Femur (tissue), 1 donor: ENCODE results near the gene SHANK2.

Experiments
- DNase-seq: peaks from one replicate; pipeline ENCODE4 v3.0.0-alpha.2; 2017

Gene SHANK2

DNA sequence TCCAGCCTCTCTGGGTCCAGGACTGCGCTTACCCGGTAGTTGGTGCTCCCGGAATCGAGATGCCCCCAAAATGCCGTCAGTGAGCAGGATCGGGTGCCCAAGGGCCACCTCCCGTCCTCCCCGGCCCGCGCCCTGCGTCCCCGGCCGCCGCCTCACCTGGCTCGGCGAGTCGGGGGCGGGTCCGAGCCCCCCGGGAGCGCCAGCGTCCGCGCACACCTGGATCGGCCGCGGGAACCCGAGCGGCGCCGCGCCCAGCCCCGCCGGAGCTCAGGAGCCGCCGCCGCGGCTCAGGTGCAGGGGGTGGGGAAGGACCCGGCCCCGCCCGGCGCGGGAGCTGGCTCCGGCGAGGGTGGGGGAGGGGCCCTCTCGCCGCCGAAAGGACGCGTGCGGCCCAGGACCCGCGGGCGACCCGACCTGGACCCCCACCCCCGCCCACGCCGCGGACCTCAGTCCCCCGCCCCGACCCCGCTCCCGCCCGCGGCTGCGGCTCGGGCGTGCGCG lies at the start of gene SHANK2:
TSS of gene SHANK2 (minus strand) at position 309 of the 501 bp plus-strand sequence. CDS start 105,251 bp downstream, outside the sequence.
- DNase-seq = no peak

DNA sequence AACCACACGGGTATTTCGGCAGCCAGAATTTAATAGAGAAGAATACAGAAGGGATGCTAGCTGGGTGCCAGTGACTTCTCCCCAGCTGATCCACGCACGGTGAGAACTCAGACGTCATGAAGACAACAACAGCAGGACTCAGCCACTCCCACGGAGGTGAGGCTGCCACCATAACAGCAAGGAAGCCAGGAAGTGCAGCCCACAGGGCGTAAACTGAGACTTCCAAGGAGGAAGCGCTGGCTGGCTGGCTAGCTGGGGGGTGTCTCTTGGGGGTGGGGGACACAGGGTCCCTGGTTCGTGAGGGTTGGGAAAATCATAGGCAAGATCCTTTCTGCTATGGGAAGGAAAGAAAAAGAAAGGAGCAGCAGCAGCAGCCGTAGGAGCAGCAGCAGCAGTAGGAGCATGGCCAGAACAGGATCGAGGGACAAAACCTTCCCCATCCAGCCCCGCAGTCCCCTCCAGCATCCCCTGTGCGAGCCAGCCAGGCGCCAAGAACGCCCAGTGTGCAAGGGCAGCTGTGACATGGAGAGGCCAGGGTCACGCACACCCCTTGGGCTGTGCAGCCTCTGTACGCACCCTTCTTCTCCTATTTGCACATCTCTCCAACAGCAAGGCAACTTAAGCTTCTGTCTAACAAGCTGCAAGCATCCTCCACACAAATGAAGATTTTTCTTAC lies 49.6 kb upstream of the SHANK2 start:
- DNase-seq = no peak

DNA sequence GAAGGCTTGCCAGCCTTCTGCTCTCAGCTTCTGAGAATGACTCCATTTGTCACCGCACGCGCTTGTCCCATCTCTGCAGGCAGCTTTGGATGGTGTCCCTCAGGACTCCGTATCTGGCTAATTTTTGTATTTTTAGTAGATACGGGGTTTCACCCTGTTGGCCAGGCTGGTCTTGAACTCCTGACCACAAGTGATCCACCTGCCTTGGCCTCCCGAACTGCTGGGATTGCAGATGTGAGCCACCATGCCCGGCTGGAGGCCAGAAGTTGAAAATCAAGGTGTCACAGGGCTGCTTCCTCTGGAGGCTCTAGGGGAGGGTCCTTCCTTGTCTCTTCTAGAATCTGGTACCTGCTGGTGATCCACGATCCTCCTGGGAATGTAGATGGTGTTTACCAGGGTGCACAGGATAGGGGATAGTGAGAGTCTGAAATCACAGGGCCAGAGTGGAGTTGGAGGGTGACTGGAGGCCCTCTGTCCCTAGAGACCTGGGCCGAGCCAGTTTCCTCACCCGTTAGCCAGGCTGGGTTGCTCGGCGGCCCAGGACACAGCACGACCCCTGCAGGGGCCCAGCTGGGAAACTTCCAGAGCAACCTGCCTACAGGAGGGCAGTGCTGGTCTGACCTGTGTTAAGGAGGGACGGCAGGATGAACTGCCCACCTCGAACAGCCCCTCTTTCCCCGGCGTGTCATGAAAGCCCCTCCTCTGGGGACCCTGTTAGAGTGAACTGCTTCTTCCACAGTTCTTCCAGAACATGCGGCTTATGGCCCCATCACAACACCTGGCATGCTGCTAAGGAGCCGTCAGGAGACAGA lies 48.9 kb upstream of the SHANK2 start:
- DNase-seq = no peak

DNA sequence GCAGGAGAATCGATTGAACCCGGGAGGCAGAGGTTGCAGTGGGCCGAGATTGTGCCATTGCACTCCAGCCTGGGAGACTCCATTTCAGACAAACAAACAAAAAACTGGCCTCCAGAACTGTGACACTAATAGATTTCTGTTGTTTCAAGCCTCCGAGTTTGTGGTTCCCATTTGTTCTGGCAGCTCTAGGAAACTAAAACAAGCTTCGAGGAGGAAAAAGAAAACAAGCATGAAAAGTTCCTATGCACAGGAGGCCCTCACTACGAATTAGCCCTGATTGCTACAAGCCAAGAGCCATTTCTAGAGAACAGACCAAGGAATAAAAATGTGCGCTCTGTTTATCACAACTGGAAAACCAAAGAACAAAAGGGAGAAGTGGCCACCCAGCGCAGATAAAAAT lies 47.8 kb upstream of the SHANK2 start:
- DNase-seq = no peak

GRCh38 chr11:71298761-71299181 lies 46.4 kb upstream of the SHANK2 start:
- DNase-seq = no peak

GRCh38 chr11:71298016-71298550 lies 45.7 kb upstream of the SHANK2 start:
- no peak for DNase-seq

- no peak for DNase-seq
Observed at GRCh38 chr11:71294846-71295600, 42.6 kb upstream of the SHANK2 start.

- no peak for DNase-seq
Observed at GRCh38 chr11:71293961-71294782, 41.8 kb upstream of the SHANK2 start.

GRCh38 chr11:71286701-71287643 lies 34.6 kb upstream of the SHANK2 start:
- peak; percentile 67 for DNase-seq

GRCh38 chr11:71285111-71285510 lies 32.7 kb upstream of the SHANK2 start:
- no peak for DNase-seq

- no peak for DNase-seq
Observed at GRCh38 chr11:71284525-71285092, 32.2 kb upstream of the SHANK2 start.

DNA sequence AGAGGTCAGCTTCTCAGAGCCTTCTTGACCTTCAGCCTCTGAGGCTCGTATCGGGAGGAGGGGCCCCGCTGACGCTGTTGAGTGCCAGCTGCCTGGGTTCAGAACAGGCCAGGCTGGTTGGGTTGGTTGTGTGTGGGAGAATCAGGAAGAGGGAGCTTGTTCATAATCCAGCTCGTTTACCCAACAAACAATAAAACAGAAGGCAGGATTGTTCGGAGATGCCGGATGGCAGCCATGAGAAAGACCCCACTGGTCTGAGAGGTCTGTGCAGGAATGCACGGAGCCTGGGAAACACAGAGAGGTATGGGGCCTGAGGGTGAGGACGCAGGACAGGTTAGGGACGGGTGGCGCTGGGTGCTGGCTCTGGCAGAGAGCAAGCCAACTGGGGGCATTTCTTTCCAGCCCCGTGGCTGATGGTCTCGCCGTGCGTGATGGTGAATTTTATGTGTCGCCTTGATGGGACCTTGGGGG lies 31.6 kb upstream of the SHANK2 start:
- no peak for DNase-seq

DNA sequence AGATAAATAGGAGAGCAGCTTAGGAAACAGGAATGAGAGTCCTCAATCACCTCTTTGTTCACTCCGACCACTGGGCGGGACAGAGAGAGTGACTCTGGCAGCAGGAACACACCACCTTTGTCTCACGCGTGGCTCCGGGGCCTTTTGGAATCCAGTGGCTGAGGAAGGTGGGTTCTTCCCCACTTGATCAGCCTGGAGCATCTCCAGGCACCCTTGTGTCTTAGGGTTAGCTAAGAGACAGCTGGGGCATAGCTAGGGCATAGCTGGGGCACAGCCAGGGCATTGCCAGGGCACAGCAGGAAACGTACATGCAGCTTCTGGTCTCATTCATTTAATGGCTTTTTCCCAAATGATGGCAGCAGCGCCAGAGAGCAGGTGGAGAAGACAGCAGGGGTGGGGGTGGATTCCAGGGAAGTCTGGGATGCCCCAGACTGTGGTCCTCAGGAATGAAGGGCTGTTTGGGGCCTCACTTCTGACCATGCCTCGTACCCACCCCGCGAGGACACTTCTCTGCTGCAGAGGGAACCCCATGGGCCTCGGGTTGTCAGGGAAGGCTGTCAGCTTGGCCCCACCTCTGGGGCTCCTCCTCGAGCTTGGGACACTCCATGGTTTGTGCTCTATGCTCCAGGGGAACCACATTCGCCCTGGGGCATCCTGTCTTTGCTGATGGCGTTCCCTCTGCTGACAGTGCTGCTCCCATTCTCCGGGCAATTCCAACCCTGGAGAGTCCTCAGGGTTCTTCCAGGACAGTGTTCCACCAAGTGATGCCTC lies 30.4 kb upstream of the SHANK2 start:
- DNase-seq = no peak

- DNase-seq = peak; percentile 74
Observed at GRCh38 chr11:71281831-71282230, 29.5 kb upstream of the SHANK2 start.

DNA sequence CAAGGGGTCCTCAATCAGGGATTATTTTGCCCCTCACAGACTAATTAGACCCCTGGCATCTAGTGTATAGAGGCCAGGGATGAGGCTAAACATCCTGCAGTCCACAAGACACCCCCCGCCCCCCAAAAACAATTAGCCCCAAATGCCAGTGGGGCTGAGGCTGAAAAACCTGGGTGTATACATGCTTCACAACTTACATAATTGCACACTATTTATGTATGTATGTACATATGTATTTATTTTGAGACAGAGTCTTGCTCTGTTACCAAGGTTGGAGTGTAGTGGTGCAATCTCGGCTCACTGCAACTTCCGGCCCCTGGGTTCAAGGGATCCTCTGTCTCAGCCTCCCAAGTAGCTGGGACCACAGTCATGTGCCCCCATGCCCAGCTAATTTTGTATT lies 28.8 kb upstream of the SHANK2 start:
- DNase-seq = no peak

DNA sequence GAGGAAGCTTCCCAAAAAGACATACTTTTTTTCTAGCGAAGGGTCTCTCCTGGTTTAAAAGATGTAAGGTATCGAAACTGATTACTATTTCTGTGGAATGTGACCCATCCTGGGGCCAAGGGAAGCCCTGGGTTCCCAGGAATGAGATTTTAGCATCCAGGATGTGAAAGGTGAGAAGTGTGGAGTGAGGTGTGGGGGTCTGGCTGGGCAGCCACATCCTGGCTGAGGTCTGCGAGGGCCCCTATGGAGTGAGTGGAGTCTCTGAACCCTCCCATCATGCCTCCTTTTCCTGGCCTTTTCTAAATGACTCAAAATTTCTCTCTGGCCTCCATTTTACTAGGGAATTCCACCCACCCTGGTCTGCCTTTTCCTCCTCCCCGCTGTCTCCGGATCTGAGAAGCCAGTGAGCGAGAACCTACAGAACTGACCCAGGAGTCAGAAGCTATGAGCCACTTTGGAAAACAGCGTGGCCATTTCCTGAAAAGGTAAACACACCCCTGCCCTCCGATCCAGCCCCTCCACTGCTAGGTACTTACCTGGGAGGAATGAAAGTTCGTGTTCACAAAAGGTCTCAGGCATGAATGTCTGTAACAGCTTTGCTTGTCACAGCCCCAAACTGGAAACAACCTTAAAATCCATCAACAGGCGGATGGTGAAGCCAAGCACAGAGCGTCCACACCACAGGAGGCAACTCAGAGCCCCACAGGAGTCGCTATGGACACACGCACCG lies 27.7 kb upstream of the SHANK2 start:
- DNase-seq = no peak

DNA sequence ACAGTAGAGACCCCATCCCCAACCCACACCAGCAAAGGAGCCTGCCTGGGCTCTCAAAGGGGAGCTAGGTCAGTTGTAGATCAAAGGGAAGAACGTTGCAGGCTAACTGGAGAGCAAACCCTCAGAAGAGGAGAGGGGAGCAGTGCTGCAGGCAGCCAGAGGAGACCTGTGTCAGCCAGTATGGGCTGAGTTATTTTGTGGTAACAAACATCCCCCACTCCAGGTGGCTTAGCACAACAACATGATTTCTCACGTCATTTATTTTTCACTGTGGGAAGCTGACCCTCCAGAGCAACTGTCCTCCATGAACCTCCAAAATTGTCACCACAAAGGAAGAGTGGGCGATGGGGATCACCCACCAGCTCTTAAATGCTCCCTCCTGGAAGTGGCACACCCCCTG lies 19.8 kb upstream of the SHANK2 start:
- no peak for DNase-seq

DNA sequence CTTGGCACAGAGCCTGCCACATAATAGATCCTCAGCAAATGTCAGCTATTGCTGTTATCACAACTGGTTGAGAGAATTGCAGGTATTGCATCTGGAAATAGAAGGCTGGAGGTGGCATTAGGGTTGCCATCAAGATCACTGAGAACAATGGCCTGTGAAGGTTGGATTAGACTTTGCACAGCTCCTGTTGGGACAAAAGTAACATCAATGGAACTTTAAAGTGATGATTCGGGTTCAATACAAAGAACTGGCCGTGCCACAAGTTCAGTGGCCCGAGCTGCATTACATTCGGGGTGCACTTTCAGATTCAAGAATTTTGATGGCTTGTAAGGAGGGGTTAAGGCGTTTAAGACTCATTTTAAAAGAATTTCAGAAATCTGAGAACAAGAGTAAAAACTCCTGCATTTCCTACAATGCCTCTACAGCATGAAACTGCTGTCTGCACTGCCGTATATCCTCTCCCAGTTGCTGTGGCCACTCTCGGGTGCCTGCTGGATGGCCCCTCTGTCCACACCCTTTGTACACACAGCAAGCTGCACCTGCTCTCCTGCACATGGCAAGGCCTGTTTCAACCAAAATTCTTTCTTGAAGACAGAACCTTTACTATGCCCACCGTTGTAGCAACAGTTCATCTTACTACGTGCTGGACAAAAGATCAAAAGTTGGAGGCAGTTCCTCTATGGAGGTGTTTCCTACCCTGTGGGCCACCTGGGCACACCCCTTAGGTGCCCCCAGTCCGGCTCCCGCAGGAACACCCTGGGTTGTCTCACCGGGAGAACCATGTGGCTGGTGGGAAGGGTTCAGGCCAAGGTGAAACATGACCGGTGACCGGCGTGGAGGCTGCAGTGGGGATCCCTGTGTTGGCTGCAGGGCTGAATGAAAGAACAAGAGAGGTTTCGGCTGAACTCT lies 17.5 kb upstream of the SHANK2 start:
- DNase-seq = no peak
